Heart left ventricle (tissue), 16 donors: ENCODE results near the gene RFPL3. TPM values are rescaled to one million over a fixed set of nuclear protein-coding genes. Genes with fewer than 3 reads are reported as not detected.

ENCODE experiments used
- ATAC-seq, 4 donors: fragments of 200-7000 bp; cut with Tn5 transposase; one replicate each; pipeline ENCODE4 v1.9.1; 2020 to 2022; ENCODE audit warnings: moderate library complexity in 4 of 4, mild to moderate bottlenecking in 3 of 4, moderate number of reproducible peaks in 1 of 4
- DNase-seq, 5 donors: peaks; one replicate each; pipeline ENCODE4 v3.0.0-alpha.2; 2020
- H3K27ac ChIP-seq, 12 donors: fragments of 200-600 bp; sonication (generic) in 4 of 12; one replicate each; pipeline versions ENCODE4 v1.5.0 to v1.8.0; 2016 to 2022; ENCODE audit warnings: mild to moderate bottlenecking in 2 of 12
- H3K27me3 ChIP-seq, 9 donors: fragments of 200-600 bp; sonication (generic) in 2 of 9; one replicate each; pipeline versions ENCODE4 v1.5.1 to v1.8.0; 2016 to 2022; ENCODE audit warnings: mild to moderate bottlenecking in 3 of 9
- H3K36me3 ChIP-seq, 9 donors: fragments of 200-600 bp; sonication (generic) in 2 of 9; one replicate each; pipeline versions ENCODE4 v1.5.0 to v1.8.0; 2018 to 2022; ENCODE audit warnings: mild to moderate bottlenecking in 2 of 9
- H3K4me1 ChIP-seq, 12 donors: fragments of 200-600 bp; sonication (generic) in 4 of 12; one replicate each; pipeline versions ENCODE4 v1.5.0 to v1.8.0; 2016 to 2022; ENCODE audit warnings: mild to moderate bottlenecking in 3 of 12
- H3K4me3 ChIP-seq, 12 donors: fragments of 200-600 bp; sonication (generic) in 4 of 12; one replicate each; pipeline versions ENCODE4 v1.5.0 to v1.8.0; 2017 to 2022; ENCODE audit warnings: mild to moderate bottlenecking in 9 of 12, moderate library complexity in 4 of 12
- H3K9me3 ChIP-seq, 12 donors: fragments of 200-600 bp; sonication (generic) in 4 of 12; one replicate each; pipeline versions ENCODE4 v1.5.0 to v1.8.0; 2016 to 2022; ENCODE audit warnings: mild to moderate bottlenecking in 1 of 12
- POLR2A ChIP-seq, 2 donors: fragments of 450-650 bp; IDR thresholded peaks; one replicate each; pipeline ENCODE4 v1.6.1; 2017; ENCODE audit warnings: antibody characterized with exemption in 2 of 2, mild to moderate bottlenecking in 2 of 2, moderate library complexity in 2 of 2
- WGBS, 4 donors: extraction: QIAGEN DNeasy Blood & Tissue Kit in 2 of 4; methylation state at CpG; one replicate each; pipeline versions ENCODE4 v1.1.5 to v1.1.7; 2013 to 2018; 5-methylcytosine and 5-hydroxymethylcytosine counted together
- intact Hi-C, 10 donors: fragments of 100-400 bp; cut with DNase I; formaldehyde crosslinking; loops; one replicate each; pipeline versions ENCODE4 v1.11.1 to v1.14.2; 2022
- polyA plus RNA-seq, 2 donors: library from polyadenylated mRNA; stranded (reverse); fragments of 200-250 nt; gene quantifications; one replicate each; pipeline ENCODE4 v1.2.3, GENCODE V29; 2013
- total RNA-seq, 9 donors: library from RNA; depleted of rRNA in 2 of 9; stranded (reverse); fragments of >200 nt in 2 of 9; fragmentation: NEBNext Ultra II Directional in 3 of 9; extraction: Animal tissue kit (Norgen Biotek cat#: 25700) in 3 of 9; gene quantifications; one replicate each; pipeline versions ENCODE4 v1.1.0 to v1.2.4, GENCODE V29; 2016 to 2023
- TF ChIP-seq, protein P1 (sequence below), 12 donors: fragments of 200-600 bp; sonication (generic) in 4 of 12; IDR thresholded peaks; one replicate each; pipeline versions ENCODE4 v1.5.0 to v1.8.0; 2018 to 2022; ENCODE audit warnings: antibody characterized with exemption in 12 of 12, mild to moderate bottlenecking in 5 of 12
- donor health status: ischemic (EF 13 %, LVEDD 7.1; RV severe dilation, severe dysfunction).
- donor health status: healthy with polysubstance abuse.
- donor health status: DM: no; HTN: yes; CAD: no.
- donor health status: DM: no; HTN: no; CAD: no.
- donor health status: ischemic (EF 25% LVEDD 6.9; RV normal size, moderate dysfunction).
- donor health status: ischemic (EF 25% LVEDD 5.7; RV mildly dilated, moderate dysfunction).
- donor health status: healthy.
- donor health status: DM: yes; HTN: yes; CAD: no.
- donor health status: ischemic (EF 35%, LVEDD 5.7; RV mildly dilated, moderate dysfunction).
- donor health status: nonischemic (EF 11% LVEDD 7.7; RV severe dilation, severe dysfunction).
- donor health status: DM: yes; HTN: yes; CAD: no.
- donor health status: PGD.
- donor health status: ischemic (EF 29% LVEDD 5.4; RV normal size, mild dysfunction).
- donor health status: nonischemic (EF 23%, LVEDD 6.1; RV moderate dilation, normal function).

The RFPL3 gene
- total and polyA plus RNA-seq, 11 donors: not detected

- DNase-seq: no peak
- WGBS, 4 donors: 92 to 100% (median 99%) methylated on average over 1 of the region's 1 CpG
- TF ChIP-seq POLR2A (IDR thresholded peaks at IDR 0.05): no peak
- H3K9me3 ChIP-seq: no peaks in the 10 kb centered on the region
- no peak overlapping the region for H3K4me3 ChIP-seq
- H3K27ac ChIP-seq: no peak overlapping the region
- no peak for ATAC-seq
- peaks cover 2 to 56% (median 47%) of the 10 kb centered on the region in 9 donors for H3K36me3 ChIP-seq
- H3K27me3 ChIP-seq: no peaks in the 10 kb centered on the region
- intact Hi-C loops: loop anchor here in 1 of 10 donors (10.0 kb wide), 1 partner anchor 281 kb away; no protein-coding TSS in a partner anchor
- H3K4me1 ChIP-seq: no peaks in the 10 kb centered on the region
Measured at GRCh38 chr22:32385681-32386080, 28.0 kb downstream of the RFPL3 start.

DNA sequence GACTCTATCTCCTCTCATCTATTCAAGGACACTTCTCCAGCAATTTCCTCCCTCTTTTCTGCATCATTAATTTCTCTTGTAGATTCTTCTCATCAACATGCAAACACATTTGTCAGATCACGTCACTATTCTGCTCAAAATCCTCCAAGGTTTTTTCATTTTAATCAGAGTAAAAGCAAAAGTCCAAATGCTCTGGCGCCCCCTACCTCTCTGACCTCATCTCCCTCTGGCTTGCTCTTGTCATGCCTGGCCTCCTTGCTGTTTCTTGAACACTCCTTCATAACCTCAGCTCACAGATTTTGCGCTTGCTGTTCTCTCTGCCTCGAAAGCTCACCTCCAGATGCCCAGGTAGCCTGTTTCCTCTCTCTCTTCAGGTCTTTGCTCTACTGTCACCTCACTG lies 32.0 kb downstream of the RFPL3 start:
- H3K27ac ChIP-seq: no peak overlapping the region
- no peak overlapping the region for H3K4me3 ChIP-seq
- intact Hi-C loops: loop anchor here in 1 of 10 donors (10.0 kb wide), 1 partner anchor 285 kb away; no protein-coding TSS in a partner anchor
- no peaks in the 10 kb centered on the region for H3K9me3 ChIP-seq
- 83 to 86% (median 84%) methylated on average over 4 of the region's 4 CpGs for WGBS, 4 donors
- no peaks in the 10 kb centered on the region for H3K4me1 ChIP-seq
- H3K27me3 ChIP-seq: no peaks in the 10 kb centered on the region
- DNase-seq (no peak), ATAC-seq (no peak)
- peaks cover 2 to 96% (median 84%) of the 10 kb centered on the region in 9 donors for H3K36me3 ChIP-seq
- TF ChIP-seq, protein P1, sequence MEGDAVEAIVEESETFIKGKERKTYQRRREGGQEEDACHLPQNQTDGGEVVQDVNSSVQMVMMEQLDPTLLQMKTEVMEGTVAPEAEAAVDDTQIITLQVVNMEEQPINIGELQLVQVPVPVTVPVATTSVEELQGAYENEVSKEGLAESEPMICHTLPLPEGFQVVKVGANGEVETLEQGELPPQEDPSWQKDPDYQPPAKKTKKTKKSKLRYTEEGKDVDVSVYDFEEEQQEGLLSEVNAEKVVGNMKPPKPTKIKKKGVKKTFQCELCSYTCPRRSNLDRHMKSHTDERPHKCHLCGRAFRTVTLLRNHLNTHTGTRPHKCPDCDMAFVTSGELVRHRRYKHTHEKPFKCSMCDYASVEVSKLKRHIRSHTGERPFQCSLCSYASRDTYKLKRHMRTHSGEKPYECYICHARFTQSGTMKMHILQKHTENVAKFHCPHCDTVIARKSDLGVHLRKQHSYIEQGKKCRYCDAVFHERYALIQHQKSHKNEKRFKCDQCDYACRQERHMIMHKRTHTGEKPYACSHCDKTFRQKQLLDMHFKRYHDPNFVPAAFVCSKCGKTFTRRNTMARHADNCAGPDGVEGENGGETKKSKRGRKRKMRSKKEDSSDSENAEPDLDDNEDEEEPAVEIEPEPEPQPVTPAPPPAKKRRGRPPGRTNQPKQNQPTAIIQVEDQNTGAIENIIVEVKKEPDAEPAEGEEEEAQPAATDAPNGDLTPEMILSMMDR (IDR thresholded peaks at IDR 0.05): peak in 10 of 12 donors; percentile 10 to 53 (median 30)
- TF ChIP-seq POLR2A (IDR thresholded peaks at IDR 0.05): no peak

GRCh38 chr22:32395107-32395506 lies 37.4 kb downstream of the RFPL3 start:
- H3K27ac ChIP-seq: no peak overlapping the region
- peaks cover 2 to 100% (median 100%) of the 10 kb centered on the region in 9 donors for H3K36me3 ChIP-seq
- ATAC-seq (no peak), DNase-seq (no peak)
- TF ChIP-seq, protein P1 (IDR thresholded peaks at IDR 0.05): no peak
- no peak for TF ChIP-seq POLR2A (IDR thresholded peaks at IDR 0.05)
- intact Hi-C loops: no loop called here
- H3K4me3 ChIP-seq: no peak overlapping the region
- no peaks in the 10 kb centered on the region for H3K9me3 ChIP-seq
- no peaks in the 10 kb centered on the region for H3K27me3 ChIP-seq
- WGBS, 4 donors: 90 to 94% (median 92%) methylated on average over 5 of the region's 5 CpGs
- H3K4me1 ChIP-seq: no peaks in the 10 kb centered on the region

- Histone ChIP-seq H3K27me3 (no peaks in the 10 kb centered on the region), H3K4me1 (no peaks in the 10 kb centered on the region), H3K9me3 (no peaks in the 10 kb centered on the region), H3K4me3 (no peak overlapping the region), H3K27ac (no peak overlapping the region), H3K36me3 (peaks cover 2 to 100% (median 100%) of the 10 kb centered on the region in 9 donors)
- DNase-seq (no peak), ATAC-seq (no peak)
- WGBS, 4 donors: 95 to 100% (median 96%) methylated on average over 1 of the region's 1 CpG
- TF ChIP-seq POLR2A (IDR thresholded peaks at IDR 0.05): no peak
- TF ChIP-seq, protein P1 (IDR thresholded peaks at IDR 0.05): no peak
- intact Hi-C loops: no loop called here
Measured at GRCh38 chr22:32396255-32396654, 38.6 kb downstream of the RFPL3 start.

- ATAC-seq: no peak
- intact Hi-C loops: no loop called here
- Histone ChIP-seq H3K4me3 (no peak overlapping the region), H3K9me3 (no peaks in the 10 kb centered on the region), H3K27ac (no peak overlapping the region), H3K36me3 (peaks cover 2 to 100% (median 100%) of the 10 kb centered on the region in 9 donors), H3K4me1 (no peaks in the 10 kb centered on the region), H3K27me3 (no peaks in the 10 kb centered on the region)
- no peak for DNase-seq
- TF ChIP-seq, protein P1 (IDR thresholded peaks at IDR 0.05): no peak
- no peak for TF ChIP-seq POLR2A (IDR thresholded peaks at IDR 0.05)
- 77 to 88% (median 83%) methylated on average over 5 of the region's 5 CpGs for WGBS, 4 donors
Measured at GRCh38 chr22:32396746-32397145, 39.1 kb downstream of the RFPL3 start.
